Endothelial cell of umbilical vein (primary cell): ENCODE results near the gene CYBC1. TPM values are rescaled to one million over a fixed set of nuclear protein-coding genes. Genes with fewer than 3 reads are reported as not detected.

Experiments used
- BruUV-seq: library from RNA; stranded (reverse); fragments of 400-500 nt; replicated peaks from 2 replicates; lab custom pipeline; 2021; lab: Mats Ljungman, UMichigan
- CTCF ChIA-PET: fragments of 300-600, 350-600 bp; sonication (Branson Sonifier 250); formaldehyde crosslinking; loops from one replicate; lab custom pipeline; 2021; ENCODE audit warnings: antibody characterized with exemption, inconsistent platforms; lab: Charles Lee
- POLR2A ChIA-PET: fragments of 300-600, 350-600 bp; sonication (Branson Sonifier 250); formaldehyde crosslinking; loops from one replicate; lab custom pipeline; 2021; ENCODE audit warnings: antibody characterized with exemption, inconsistent platforms; lab: Charles Lee
- DNase-seq: peaks from one replicate; pipeline ENCODE4 v3.0.0-alpha.2; 2011; ENCODE audit warnings: low read depth, low spot score
- FAIRE-seq: peaks from 2 replicates; lab custom pipeline; 2011; peaks lifted over from hg19 to GRCh38; lab: Jason Lieb, UNC
- H2AFZ ChIP-seq: 2 replicates; pipeline ENCODE4 v1.6.0; 2012; ENCODE audit warnings: low read depth, low read length, control low read depth, inconsistent platforms
- H3K27ac ChIP-seq: 2 replicates; pipeline ENCODE4 v1.5.1; 2011; ENCODE audit warnings: low read depth, mild to moderate bottlenecking, control low read depth, low read length, moderate library complexity; ENCODE audit not compliant: insufficient read depth
- H3K27me3 ChIP-seq, 2 experiments: 2 replicates each; pipeline versions ENCODE4 v1.6.0 to v1.6.1; 2011; ENCODE audit warnings: low read length in 2 of 2, mixed read lengths in 1 of 2; ENCODE audit not compliant: control insufficient read depth in 2 of 2, insufficient read depth in 2 of 2
- H3K36me3 ChIP-seq, 2 experiments: 2 replicates in 1 of 2; 3 replicates in 1 of 2; pipeline ENCODE4 v1.5.1; 2011; ENCODE audit warnings: low read length in 2 of 2, mild to moderate bottlenecking in 1 of 2, moderate library complexity in 1 of 2; ENCODE audit not compliant: control insufficient read depth in 2 of 2, insufficient read depth in 2 of 2; ENCODE audit errors: extremely low read depth in 1 of 2
- H3K4me1 ChIP-seq: 3 replicates; pipeline ENCODE4 v1.5.1; 2011; ENCODE audit warnings: mild to moderate bottlenecking, low read length; ENCODE audit not compliant: control insufficient read depth, insufficient read depth; ENCODE audit errors: extremely low read depth
- H3K4me2 ChIP-seq: 2 replicates; pipeline ENCODE4 v1.6.1; 2011; ENCODE audit warnings: low read length, control low read depth, mixed read lengths; ENCODE audit not compliant: insufficient read depth
- H3K4me3 ChIP-seq, 3 experiments: fragments of 200-600 bp in 1 of 3; sonication (generic), shearing (Covaris generic) in 1 of 3; replicated peaks in 1 of 3; 2 replicates each; pipeline ENCODE4 v1.5.1; 2011 to 2016; ENCODE audit warnings: control low read depth in 3 of 3, low read length in 3 of 3, mild to moderate bottlenecking in 2 of 3, inconsistent platforms in 1 of 3, low read depth in 1 of 3, moderate library complexity in 1 of 3; ENCODE audit not compliant: insufficient read depth in 1 of 3
- H3K79me2 ChIP-seq: 2 replicates; pipeline ENCODE4 v1.6.0; 2012; ENCODE audit warnings: low read length, inconsistent platforms; ENCODE audit not compliant: control insufficient read depth, insufficient read depth
- H3K9ac ChIP-seq: replicated peaks from 2 replicates; pipeline ENCODE3; 2011; ENCODE audit warnings: low read length, control low read depth; ENCODE audit not compliant: insufficient read depth; ENCODE audit errors: extremely low read depth
- H3K9me1 ChIP-seq: replicated peaks from 3 replicates; pipeline ENCODE4 v1.6.0; 2011; ENCODE audit warnings: mild to moderate bottlenecking, low read length; ENCODE audit not compliant: control insufficient read depth, insufficient read depth; ENCODE audit errors: extremely low read depth
- H3K9me3 ChIP-seq: replicated peaks from 2 replicates; pipeline ENCODE4 v1.5.1; 2012; ENCODE audit warnings: low read length, inconsistent platforms; ENCODE audit not compliant: control insufficient read depth, insufficient read depth
- H4K20me1 ChIP-seq: replicated peaks from 2 replicates; pipeline ENCODE3; 2011; ENCODE audit warnings: mild to moderate bottlenecking, low read length; ENCODE audit not compliant: control insufficient read depth, insufficient read depth; ENCODE audit errors: extremely low read depth
- JUN ChIP-seq: IDR thresholded peaks from 2 replicates; pipeline ENCODE4 v1.6.1; 2011; ENCODE audit warnings: borderline replicate concordance, low read depth; ENCODE audit not compliant: insufficient read length, insufficient read depth
- MYC ChIP-seq: IDR thresholded peaks from one replicate; pipeline ENCODE4 v1.6.1; 2011; ENCODE audit warnings: mild to moderate bottlenecking, low read depth, low read length
- POLR2A ChIP-seq: IDR thresholded peaks from 2 replicates; pipeline ENCODE4 v1.6.1; 2012; ENCODE audit warnings: low read depth, mild to moderate bottlenecking, control low read depth, low read length
- POLR2AphosphoS5 ChIP-seq: IDR thresholded peaks from 2 replicates; pipeline ENCODE4 v1.6.1; 2012; ENCODE audit warnings: low read depth, mild to moderate bottlenecking, control low read depth, low read length, moderate library complexity; ENCODE audit not compliant: insufficient read depth
- dilution Hi-C: fragments of 300-500 bp; cut with MboI; formaldehyde crosslinking; loops from one replicate; pipeline ENCODE4 v1.15.0; 2019; ENCODE audit warnings: low sequenced_read_pairs; ENCODE audit not compliant: extremely low pct_ligation_motif_present
- intact Hi-C: fragments of 100-400 bp; cut with micrococcal nuclease; formaldehyde crosslinking; loops from one replicate; pipeline ENCODE4 v1.10.0; 2022
- polyA plus RNA-seq, 4 experiments: library from polyadenylated mRNA; depleted of rRNA in 3 of 4; stranded (reverse) in 3 of 4; unstranded in 1 of 4; fragments of >200 nt; gene quantifications; 2 replicates each; pipeline versions ENCODE4 v1.2.1 to v1.2.3, GENCODE V29; 2011 to 2012; ENCODE audit warnings: missing spikeins in 1 of 4
- total RNA-seq: library from RNA; stranded (reverse); gene quantifications from 2 replicates; pipeline ENCODE4 v1.2.3, GENCODE V29; 2021
- TF ChIP-seq, protein P1 (sequence below), 2 donors: IDR thresholded peaks; 1 replicate in 1 of 2; 2 replicates in 1 of 2; pipeline ENCODE4 v1.5.1; 2011; ENCODE audit warnings: low read length in 2 of 2, mild to moderate bottlenecking in 2 of 2, moderate library complexity in 2 of 2, control low read depth in 1 of 2, inconsistent platforms in 1 of 2, low read depth in 1 of 2; ENCODE audit not compliant: insufficient read depth in 1 of 2; ENCODE audit errors: extremely low read depth in 1 of 2
- TF ChIP-seq, protein P2 (sequence below): IDR thresholded peaks from 2 replicates; pipeline ENCODE4 v1.6.1; 2011; ENCODE audit not compliant: insufficient read depth, insufficient read length

The CYBC1 gene
- total and polyA plus RNA-seq, 2 donors (not counting 3 experiments of a cell fraction or from before 2014, with no cell fraction given), result 71.8 to 81.5 TPM

DNA sequence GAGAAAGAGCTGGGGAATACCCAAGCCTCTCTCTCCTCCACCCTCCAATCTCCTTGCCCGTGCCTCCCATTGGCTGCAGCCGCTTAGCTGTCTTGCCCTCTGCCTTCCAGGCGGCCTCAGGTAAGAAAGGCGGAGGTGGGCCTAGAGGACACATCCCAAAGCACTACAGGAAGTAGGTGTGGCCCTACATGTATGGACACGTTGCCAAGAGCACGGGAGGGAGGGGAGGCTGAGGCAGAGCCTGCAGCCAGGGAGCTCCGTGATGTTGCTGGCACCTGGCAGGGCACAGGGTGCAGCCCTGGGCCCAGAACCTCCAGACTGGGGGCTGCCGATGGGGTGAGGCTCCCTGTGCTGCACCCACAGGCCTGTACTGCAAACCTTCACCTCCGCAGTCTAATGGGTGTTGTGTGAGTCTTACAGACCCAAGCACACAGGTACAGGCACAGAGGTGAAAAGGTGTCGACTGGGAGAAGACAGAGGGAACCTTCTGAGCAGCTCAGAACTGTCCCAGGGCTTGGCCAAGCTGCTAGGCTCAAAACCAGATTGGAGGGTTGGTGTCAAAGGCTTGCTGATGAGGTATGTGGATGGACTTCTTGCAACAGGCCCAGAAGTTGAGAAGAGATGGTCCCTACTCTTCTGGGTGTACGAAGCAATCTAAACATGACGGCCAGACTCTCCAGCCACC is 45.4 kb upstream of the CYBC1 start:
- Histone ChIP-seq H3K27me3 (peaks cover 0 to 2% of the 10 kb centered on the region in 2 experiments), H3K9me1 (no peaks in the 10 kb centered on the region), H4K20me1 (no peaks in the 10 kb centered on the region), H3K27ac (no peak overlapping the region), H3K4me3 (no peak overlapping the region), H3K9ac (no peak overlapping the region), H3K79me2 (no peaks in the 10 kb centered on the region), H2AFZ (no peak overlapping the region), H3K9me3 (no peaks in the 10 kb centered on the region), H3K4me1 (peaks cover 8% of the 10 kb centered on the region), H3K36me3 (no peaks in the 10 kb centered on the region), H3K4me2 (no peak overlapping the region)
- ChIA-PET POLR2A (no interaction called here), CTCF (interaction anchor here (0.6 to 2.6 kb wide), 6 partner anchors 24 to 58 kb away, joined by 3 to 6 read pairs (median 3); partner anchors contain the start of gene FOXK2)
- no peak for TF ChIP-seq POLR2A
- TF ChIP-seq, protein P1, sequence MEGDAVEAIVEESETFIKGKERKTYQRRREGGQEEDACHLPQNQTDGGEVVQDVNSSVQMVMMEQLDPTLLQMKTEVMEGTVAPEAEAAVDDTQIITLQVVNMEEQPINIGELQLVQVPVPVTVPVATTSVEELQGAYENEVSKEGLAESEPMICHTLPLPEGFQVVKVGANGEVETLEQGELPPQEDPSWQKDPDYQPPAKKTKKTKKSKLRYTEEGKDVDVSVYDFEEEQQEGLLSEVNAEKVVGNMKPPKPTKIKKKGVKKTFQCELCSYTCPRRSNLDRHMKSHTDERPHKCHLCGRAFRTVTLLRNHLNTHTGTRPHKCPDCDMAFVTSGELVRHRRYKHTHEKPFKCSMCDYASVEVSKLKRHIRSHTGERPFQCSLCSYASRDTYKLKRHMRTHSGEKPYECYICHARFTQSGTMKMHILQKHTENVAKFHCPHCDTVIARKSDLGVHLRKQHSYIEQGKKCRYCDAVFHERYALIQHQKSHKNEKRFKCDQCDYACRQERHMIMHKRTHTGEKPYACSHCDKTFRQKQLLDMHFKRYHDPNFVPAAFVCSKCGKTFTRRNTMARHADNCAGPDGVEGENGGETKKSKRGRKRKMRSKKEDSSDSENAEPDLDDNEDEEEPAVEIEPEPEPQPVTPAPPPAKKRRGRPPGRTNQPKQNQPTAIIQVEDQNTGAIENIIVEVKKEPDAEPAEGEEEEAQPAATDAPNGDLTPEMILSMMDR (IDR thresholded peaks at IDR 0.05; ENCODE audit: extremely low read depth in 1 of 2, insufficient read depth in 1 of 2, low read depth in 1 of 2, low read length in 2 of 2), result no peak
- TF ChIP-seq, protein P2, sequence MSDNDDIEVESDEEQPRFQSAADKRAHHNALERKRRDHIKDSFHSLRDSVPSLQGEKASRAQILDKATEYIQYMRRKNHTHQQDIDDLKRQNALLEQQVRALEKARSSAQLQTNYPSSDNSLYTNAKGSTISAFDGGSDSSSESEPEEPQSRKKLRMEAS, result no peak
- TF ChIP-seq POLR2AphosphoS5, result no peak
- no peak for TF ChIP-seq JUN
- TF ChIP-seq MYC, result no peak
- BruUV-seq, result no TSS peak
- dilution Hi-C loops, result no loop called here
- DNase-seq, result no peak
- intact Hi-C loops, result loop anchor here (2.0 kb wide), 1 partner anchor 45 kb away; the partner anchor contains the start of gene CYBC1
- FAIRE-seq, result no peak
